GM18861 (cell line): Measurements from ENCODE around the gene BBS12.

ENCODE experiments used
- ATAC-seq: cut with Tn5 transposase; IDR thresholded peaks from one replicate; pipeline ENCODE4 v1.9.1; 2021; ENCODE audit not compliant: unreplicated experiment

The BBS12 gene

GRCh38 chr4:122793811-122794210 lies 61.3 kb downstream of the BBS12 start:
- no peak for ATAC-seq
